Measurements from ENCODE around the gene PARVB.

GRCh38 chr22:44019416-44019815, 4.7 kb upstream of the PARVB start:
- TF ChIP-seq EZH2 (IDR thresholded peaks at IDR 0.05) = no peak
- TF ChIP-seq CTCF (IDR thresholded peaks at IDR 0.05) = no peak

Data from neural progenitor cell (in vitro differentiated cells).